ENCODE measurements around the gene PCDH7.

Gene PCDH7

DNA sequence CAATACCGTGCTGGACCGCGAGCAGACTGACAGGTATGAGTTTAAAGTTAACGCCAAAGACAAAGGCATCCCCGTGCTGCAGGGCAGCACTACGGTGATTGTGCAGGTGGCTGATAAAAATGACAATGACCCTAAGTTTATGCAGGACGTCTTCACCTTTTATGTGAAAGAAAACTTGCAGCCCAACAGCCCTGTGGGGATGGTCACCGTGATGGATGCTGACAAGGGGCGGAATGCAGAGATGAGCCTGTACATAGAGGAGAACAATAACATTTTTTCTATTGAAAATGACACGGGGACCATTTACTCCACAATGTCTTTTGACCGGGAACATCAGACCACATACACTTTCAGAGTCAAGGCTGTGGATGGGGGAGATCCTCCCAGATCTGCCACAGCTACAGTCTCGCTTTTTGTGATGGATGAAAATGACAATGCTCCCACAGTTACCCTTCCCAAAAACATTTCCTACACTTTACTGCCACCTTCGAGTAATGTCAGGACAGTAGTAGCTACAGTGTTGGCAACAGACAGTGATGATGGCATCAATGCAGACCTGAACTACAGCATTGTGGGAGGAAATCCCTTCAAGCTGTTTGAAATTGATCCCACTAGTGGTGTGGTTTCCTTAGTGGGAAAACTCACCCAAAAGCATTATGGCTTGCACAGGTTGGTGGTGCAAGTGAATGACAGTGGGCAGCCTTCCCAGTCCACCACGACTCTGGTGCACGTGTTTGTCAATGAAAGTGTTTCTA, 3.2 kb downstream of the PCDH7 start:
- Histone ChIP-seq H3K4ac (ENCODE audit: low read depth in 1 of 2, low read length in 2 of 2) (peak overlapping the region; percentile 1 to 64), H2BK12ac (ENCODE audit: low read length in 2 of 2) (peak overlapping the region in 1 of 2 experiments; percentile 34), H3K9ac (ENCODE audit: low read length) (no peak overlapping the region), H3K18ac (ENCODE audit: low read depth in 1 of 2, low read length in 2 of 2) (peak overlapping the region; percentile 90 to 96), H2BK5ac (ENCODE audit: low read depth, low read length, poor library complexity, severe bottlenecking) (no peak overlapping the region), H3K23ac (ENCODE audit: low read length in 2 of 2) (peak overlapping the region in 1 of 2 experiments; percentile 92), H2BK120ac (ENCODE audit: low read depth, low read length) (no peak overlapping the region), H3K14ac (ENCODE audit: low read length in 2 of 2) (peak overlapping the region in 1 of 2 experiments; percentile 95), H2BK15ac (ENCODE audit: low read depth, poor library complexity, severe bottlenecking) (no peak overlapping the region), H3K4me3 (ENCODE audit: insufficient read depth in 1 of 2, low read depth in 1 of 2, low read length in 2 of 2) (peak overlapping the region; percentile 70 to 71), H4K91ac (ENCODE audit: low read length) (peak overlapping the region; percentile 85), H2AK5ac (ENCODE audit: low read length, severe bottlenecking) (no peak overlapping the region), H3K36me3 (ENCODE audit: control insufficient read depth in 1 of 2, insufficient read depth in 2 of 2, low read depth in 1 of 2, low read length in 2 of 2) (peaks cover 0 to 2% of the 10 kb centered on the region in 2 experiments), H2AFZ (ENCODE audit: low read depth, low read length) (no peak overlapping the region), H3K4me2 (ENCODE audit: low read length, poor library complexity, severe bottlenecking) (peak overlapping the region; percentile 100), H3K79me1 (replicated peaks; ENCODE audit: low read length, poor library complexity, severe bottlenecking) (peaks cover 2% of the 10 kb centered on the region), H3K27ac (ENCODE audit: low read length, poor library complexity, severe bottlenecking) (no peak overlapping the region), H3K4me1 (ENCODE audit: control insufficient read depth, insufficient read depth, low read depth, low read length) (peaks cover 28% of the 10 kb centered on the region), H3K9me3 (ENCODE audit: control insufficient read depth, low read length) (no peaks in the 10 kb centered on the region), H3K27me3 (ENCODE audit: control insufficient read depth in 1 of 2, insufficient read depth in 1 of 2, low read length in 2 of 2) (peaks cover 8 to 25% of the 10 kb centered on the region in 2 experiments), H4K8ac (ENCODE audit: low read length) (peak overlapping the region; percentile 77)
- DNase-seq: no peak
- WGBS: 14% methylated on average over 14 of the region's 15 CpGs

DNA sequence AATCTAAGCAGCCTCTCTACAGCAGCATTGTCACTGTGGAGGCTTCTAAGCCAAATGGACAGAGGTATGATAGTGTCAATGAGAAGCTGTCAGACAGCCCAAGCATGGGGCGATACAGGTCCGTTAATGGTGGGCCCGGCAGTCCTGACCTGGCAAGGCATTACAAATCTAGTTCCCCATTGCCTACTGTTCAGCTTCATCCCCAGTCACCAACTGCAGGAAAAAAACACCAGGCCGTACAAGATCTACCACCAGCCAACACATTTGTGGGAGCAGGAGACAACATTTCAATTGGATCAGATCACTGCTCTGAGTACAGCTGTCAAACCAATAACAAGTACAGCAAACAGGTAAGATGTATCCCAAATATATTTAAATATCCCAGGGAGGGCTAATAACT, 4.1 kb downstream of the PCDH7 start:
- Histone ChIP-seq H2BK15ac (ENCODE audit: low read depth, poor library complexity, severe bottlenecking) (no peak overlapping the region), H3K4me2 (ENCODE audit: low read length, poor library complexity, severe bottlenecking) (peak overlapping the region; percentile 46), H3K18ac (ENCODE audit: low read depth in 1 of 2, low read length in 2 of 2) (peak overlapping the region in 1 of 2 experiments; percentile 19), H3K36me3 (ENCODE audit: control insufficient read depth in 1 of 2, insufficient read depth in 2 of 2, low read depth in 1 of 2, low read length in 2 of 2) (peaks cover 0 to 2% of the 10 kb centered on the region in 2 experiments), H3K27me3 (ENCODE audit: control insufficient read depth in 1 of 2, insufficient read depth in 1 of 2, low read length in 2 of 2) (peaks cover 8 to 18% of the 10 kb centered on the region in 2 experiments), H2BK5ac (ENCODE audit: low read depth, low read length, poor library complexity, severe bottlenecking) (no peak overlapping the region), H2BK120ac (ENCODE audit: low read depth, low read length) (no peak overlapping the region), H3K9ac (ENCODE audit: low read length) (no peak overlapping the region), H3K9me3 (ENCODE audit: control insufficient read depth, low read length) (no peaks in the 10 kb centered on the region), H2BK12ac (ENCODE audit: low read length in 2 of 2) (peak overlapping the region in 1 of 2 experiments; percentile 64), H4K8ac (ENCODE audit: low read length) (peak overlapping the region; percentile 45), H3K14ac (ENCODE audit: low read length in 2 of 2) (peak overlapping the region in 1 of 2 experiments; percentile 79), H2AFZ (ENCODE audit: low read depth, low read length) (peak overlapping the region; percentile 32), H3K79me1 (replicated peaks; ENCODE audit: low read length, poor library complexity, severe bottlenecking) (peaks cover 2% of the 10 kb centered on the region), H3K4ac (ENCODE audit: low read depth in 1 of 2, low read length in 2 of 2) (no peak overlapping the region), H3K23ac (ENCODE audit: low read length in 2 of 2) (no peak overlapping the region), H3K27ac (ENCODE audit: low read length, poor library complexity, severe bottlenecking) (no peak overlapping the region), H2AK5ac (ENCODE audit: low read length, severe bottlenecking) (no peak overlapping the region), H3K4me3 (ENCODE audit: insufficient read depth in 1 of 2, low read depth in 1 of 2, low read length in 2 of 2) (no peak overlapping the region), H3K4me1 (ENCODE audit: control insufficient read depth, insufficient read depth, low read depth, low read length) (peaks cover 26% of the 10 kb centered on the region), H4K91ac (ENCODE audit: low read length) (no peak overlapping the region)
- 3% methylated on average over 4 of the region's 4 CpGs for whole genome bisulfite sequencing
- DNase-seq: no peak

DNA sequence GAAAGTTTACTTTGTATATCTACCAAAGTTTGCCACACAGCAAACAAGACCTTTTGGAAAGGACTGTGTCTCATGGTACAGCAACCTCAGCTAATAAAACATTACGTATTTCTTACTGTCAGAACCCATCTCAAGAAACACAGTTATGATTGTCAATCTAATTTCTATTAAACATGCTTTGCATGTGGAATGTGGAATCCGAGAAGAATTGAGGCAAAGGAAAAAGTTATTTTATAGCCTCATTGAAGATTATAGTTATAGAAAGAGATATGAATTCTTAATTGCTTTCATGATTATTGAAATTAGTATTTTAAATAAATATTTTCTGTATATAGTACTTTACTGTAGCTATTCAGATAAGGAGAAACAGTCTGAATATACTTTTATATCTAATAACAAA, 5.4 kb downstream of the PCDH7 start:
- Histone ChIP-seq H3K79me1 (replicated peaks; ENCODE audit: low read length, poor library complexity, severe bottlenecking) (peaks cover 2% of the 10 kb centered on the region), H2BK15ac (ENCODE audit: low read depth, poor library complexity, severe bottlenecking) (no peak overlapping the region), H3K18ac (ENCODE audit: low read depth in 1 of 2, low read length in 2 of 2) (no peak overlapping the region), H3K27ac (ENCODE audit: low read length, poor library complexity, severe bottlenecking) (no peak overlapping the region), H3K4me3 (ENCODE audit: insufficient read depth in 1 of 2, low read depth in 1 of 2, low read length in 2 of 2) (no peak overlapping the region), H4K8ac (ENCODE audit: low read length) (no peak overlapping the region), H3K14ac (ENCODE audit: low read length in 2 of 2) (no peak overlapping the region), H3K4ac (ENCODE audit: low read depth in 1 of 2, low read length in 2 of 2) (no peak overlapping the region), H3K9me3 (ENCODE audit: control insufficient read depth, low read length) (no peaks in the 10 kb centered on the region), H2AFZ (ENCODE audit: low read depth, low read length) (no peak overlapping the region), H2AK5ac (ENCODE audit: low read length, severe bottlenecking) (no peak overlapping the region), H3K4me1 (ENCODE audit: control insufficient read depth, insufficient read depth, low read depth, low read length) (peaks cover 25% of the 10 kb centered on the region), H4K91ac (ENCODE audit: low read length) (no peak overlapping the region), H3K23ac (ENCODE audit: low read length in 2 of 2) (no peak overlapping the region), H2BK12ac (ENCODE audit: low read length in 2 of 2) (no peak overlapping the region), H3K9ac (ENCODE audit: low read length) (no peak overlapping the region), H3K36me3 (ENCODE audit: control insufficient read depth in 1 of 2, insufficient read depth in 2 of 2, low read depth in 1 of 2, low read length in 2 of 2) (peaks cover 0 to 2% of the 10 kb centered on the region in 2 experiments), H2BK120ac (ENCODE audit: low read depth, low read length) (no peak overlapping the region), H2BK5ac (ENCODE audit: low read depth, low read length, poor library complexity, severe bottlenecking) (no peak overlapping the region), H3K27me3 (ENCODE audit: control insufficient read depth in 1 of 2, insufficient read depth in 1 of 2, low read length in 2 of 2) (peaks cover 8 to 18% of the 10 kb centered on the region in 2 experiments), H3K4me2 (ENCODE audit: low read length, poor library complexity, severe bottlenecking) (no peak overlapping the region)
- WGBS: no CpG with 5 or more reads among the region's 2 CpGs
- no peak for DNase-seq

DNA sequence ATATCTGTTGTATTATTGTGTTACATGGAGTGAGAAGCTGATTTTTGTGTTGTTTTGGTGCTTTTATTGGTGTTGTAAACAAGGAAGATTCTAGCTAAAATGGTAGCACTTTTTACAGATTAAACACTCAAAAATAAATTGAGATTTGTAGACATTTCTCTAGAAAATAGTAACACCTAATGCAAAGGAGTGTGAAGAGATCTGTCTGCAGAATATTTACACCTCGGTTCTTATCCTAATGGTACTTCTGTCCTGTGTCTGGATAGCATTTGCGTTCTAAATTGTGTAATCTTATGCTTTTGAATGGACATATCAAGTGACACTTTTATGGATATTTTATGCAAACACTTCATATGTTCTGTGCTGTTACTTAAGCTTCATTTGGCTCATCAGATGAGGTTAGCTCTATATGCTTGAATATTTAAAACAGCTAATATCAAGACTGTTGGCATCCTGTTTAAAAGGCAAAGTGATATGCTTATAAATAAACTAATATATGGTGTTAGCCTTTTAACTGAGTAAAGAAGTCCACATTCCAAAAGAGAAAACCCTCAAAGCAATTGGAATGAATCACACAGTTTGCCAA, 6.0 kb downstream of the PCDH7 start:
- DNase-seq: no peak
- no peak overlapping the region for H3K27ac ChIP-seq (ENCODE audit: low read length, poor library complexity, severe bottlenecking)
- no peak overlapping the region for H3K4me2 ChIP-seq (ENCODE audit: low read length, poor library complexity, severe bottlenecking)
- H3K9me3 ChIP-seq (ENCODE audit: control insufficient read depth, low read length): no peaks in the 10 kb centered on the region
- no peak overlapping the region for H3K18ac ChIP-seq (ENCODE audit: low read depth in 1 of 2, low read length in 2 of 2)
- 0% methylated on average over 1 of the region's 2 CpGs for WGBS
- no peak overlapping the region for H2BK120ac ChIP-seq (ENCODE audit: low read depth, low read length)
- no peak overlapping the region for H2BK12ac ChIP-seq (ENCODE audit: low read length in 2 of 2)
- peaks cover 8 to 18% of the 10 kb centered on the region in 2 experiments for H3K27me3 ChIP-seq (ENCODE audit: control insufficient read depth in 1 of 2, insufficient read depth in 1 of 2, low read length in 2 of 2)
- H3K36me3 ChIP-seq (ENCODE audit: control insufficient read depth in 1 of 2, insufficient read depth in 2 of 2, low read depth in 1 of 2, low read length in 2 of 2): peaks cover 0 to 2% of the 10 kb centered on the region in 2 experiments
- H3K79me1 ChIP-seq (replicated peaks; ENCODE audit: low read length, poor library complexity, severe bottlenecking): peaks cover 2% of the 10 kb centered on the region
- no peak overlapping the region for H2BK15ac ChIP-seq (ENCODE audit: low read depth, poor library complexity, severe bottlenecking)
- H4K91ac ChIP-seq (ENCODE audit: low read length): no peak overlapping the region
- no peak overlapping the region for H4K8ac ChIP-seq (ENCODE audit: low read length)
- no peak overlapping the region for H2BK5ac ChIP-seq (ENCODE audit: low read depth, low read length, poor library complexity, severe bottlenecking)
- peaks cover 21% of the 10 kb centered on the region for H3K4me1 ChIP-seq (ENCODE audit: control insufficient read depth, insufficient read depth, low read depth, low read length)
- no peak overlapping the region for H3K9ac ChIP-seq (ENCODE audit: low read length)
- no peak overlapping the region for H2AK5ac ChIP-seq (ENCODE audit: low read length, severe bottlenecking)
- no peak overlapping the region for H3K23ac ChIP-seq (ENCODE audit: low read length in 2 of 2)
- no peak overlapping the region for H3K4ac ChIP-seq (ENCODE audit: low read depth in 1 of 2, low read length in 2 of 2)
- no peak overlapping the region for H3K4me3 ChIP-seq (ENCODE audit: insufficient read depth in 1 of 2, low read depth in 1 of 2, low read length in 2 of 2)
- H2AFZ ChIP-seq (ENCODE audit: low read depth, low read length): no peak overlapping the region
- no peak overlapping the region for H3K14ac ChIP-seq (ENCODE audit: low read length in 2 of 2)

Data from mesenchymal stem cell (in vitro differentiated cells and primary cell).